ENCODE data around the gene KIF1A. TPM values are rescaled to one million over a fixed set of nuclear protein-coding genes. Genes with fewer than 3 reads are reported as not detected.

Gene KIF1A
- total and polyA plus RNA-seq, 2 of the 13 experiments (the other 11 are each of a cell fraction or from before 2014, with no cell fraction given): 0.01 TPM; not detected in 1

DNA sequence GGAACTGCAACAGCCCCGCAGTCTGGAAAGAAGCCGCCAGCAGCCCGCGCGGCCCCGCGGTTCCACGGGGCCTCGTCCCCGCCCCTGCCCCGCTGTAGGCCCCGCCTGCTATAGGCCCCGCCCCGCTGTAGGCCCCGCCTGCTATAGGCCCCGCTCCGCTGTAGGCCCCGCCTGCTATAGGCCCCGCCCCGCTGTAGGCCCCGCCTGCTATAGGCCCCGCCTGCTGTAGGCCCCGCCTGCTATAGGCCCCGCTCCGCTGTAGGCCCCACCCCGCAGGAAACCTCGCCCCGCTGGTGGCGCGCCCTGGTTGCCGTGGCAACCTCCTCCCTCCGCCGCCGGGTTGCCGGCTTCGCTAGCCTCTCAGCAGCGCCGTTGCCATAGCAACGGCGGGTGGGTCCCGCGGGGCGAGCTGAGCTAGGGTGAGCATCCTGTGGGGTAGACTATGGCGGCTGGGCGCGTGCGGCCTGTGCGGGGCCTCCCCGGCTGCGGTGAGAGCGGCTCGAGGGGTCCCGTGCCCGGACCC, 12.2 kb upstream of the KIF1A start (continued):
- TF ChIP-seq ZMYM4 (CRISPR knock-in tag; IDR thresholded peaks at IDR 0.05) (no peak), MATR3 (CRISPR knock-in tag; IDR thresholded peaks at IDR 0.05) (no peak), ERF (CRISPR knock-in tag; IDR thresholded peaks at IDR 0.05) (no peak), REL (CRISPR knock-in tag; conservative IDR thresholded peaks at IDR 0.05) (no peak), NCOA1 (CRISPR knock-in tag; IDR thresholded peaks at IDR 0.05) (no peak), ZNF530 (CRISPR knock-in tag; IDR thresholded peaks at IDR 0.05; ENCODE audit: low read depth) (no peak), PHF5A (CRISPR knock-in tag; IDR thresholded peaks at IDR 0.05; ENCODE audit: low read depth, unreplicated experiment) (no peak), ZNF225 (CRISPR knock-in tag; IDR thresholded peaks at IDR 0.05) (no peak), RBFOX2 (IDR thresholded peaks at IDR 0.05; ENCODE audit: low read depth, low read length) (no peak), MXI1 (IDR thresholded peaks at IDR 0.05; ENCODE audit: borderline replicate concordance, low read depth, low read length) (peak; percentile 97; the same call in 2 of the 3 replicates), FOXA1 (IDR thresholded peaks at IDR 0.05) (no peak), FOXA1 (CRISPR knock-in tag; IDR thresholded peaks at IDR 0.05) (no peak), ZSCAN20 (CRISPR knock-in tag; IDR thresholded peaks at IDR 0.05; ENCODE audit: borderline replicate concordance) (no peak), ZNF891 (CRISPR knock-in tag; IDR thresholded peaks at IDR 0.05) (no peak), CCDC6 (CRISPR knock-in tag; IDR thresholded peaks at IDR 0.05) (no peak), SP4 (CRISPR knock-in tag; IDR thresholded peaks at IDR 0.05) (peak; percentile 92), U2AF2 (IDR thresholded peaks at IDR 0.05; ENCODE audit: low read depth, low read length) (peak; percentile 99), GABPB1 (CRISPR knock-in tag; IDR thresholded peaks at IDR 0.05) (peak; percentile 68; the same call in 1 of the 2 replicates), ARNTL (CRISPR knock-in tag; IDR thresholded peaks at IDR 0.05) (no peak)
- TF ChIP-seq, protein P1, sequence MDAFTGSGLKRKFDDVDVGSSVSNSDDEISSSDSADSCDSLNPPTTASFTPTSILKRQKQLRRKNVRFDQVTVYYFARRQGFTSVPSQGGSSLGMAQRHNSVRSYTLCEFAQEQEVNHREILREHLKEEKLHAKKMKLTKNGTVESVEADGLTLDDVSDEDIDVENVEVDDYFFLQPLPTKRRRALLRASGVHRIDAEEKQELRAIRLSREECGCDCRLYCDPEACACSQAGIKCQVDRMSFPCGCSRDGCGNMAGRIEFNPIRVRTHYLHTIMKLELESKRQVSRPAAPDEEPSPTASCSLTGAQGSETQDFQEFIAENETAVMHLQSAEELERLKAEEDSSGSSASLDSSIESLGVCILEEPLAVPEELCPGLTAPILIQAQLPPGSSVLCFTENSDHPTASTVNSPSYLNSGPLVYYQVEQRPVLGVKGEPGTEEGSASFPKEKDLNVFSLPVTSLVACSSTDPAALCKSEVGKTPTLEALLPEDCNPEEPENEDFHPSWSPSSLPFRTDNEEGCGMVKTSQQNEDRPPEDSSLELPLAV (CRISPR knock-in tag; conservative IDR thresholded peaks at IDR 0.05; ENCODE audit: low read depth): no peak
- TF ChIP-seq, protein P2, sequence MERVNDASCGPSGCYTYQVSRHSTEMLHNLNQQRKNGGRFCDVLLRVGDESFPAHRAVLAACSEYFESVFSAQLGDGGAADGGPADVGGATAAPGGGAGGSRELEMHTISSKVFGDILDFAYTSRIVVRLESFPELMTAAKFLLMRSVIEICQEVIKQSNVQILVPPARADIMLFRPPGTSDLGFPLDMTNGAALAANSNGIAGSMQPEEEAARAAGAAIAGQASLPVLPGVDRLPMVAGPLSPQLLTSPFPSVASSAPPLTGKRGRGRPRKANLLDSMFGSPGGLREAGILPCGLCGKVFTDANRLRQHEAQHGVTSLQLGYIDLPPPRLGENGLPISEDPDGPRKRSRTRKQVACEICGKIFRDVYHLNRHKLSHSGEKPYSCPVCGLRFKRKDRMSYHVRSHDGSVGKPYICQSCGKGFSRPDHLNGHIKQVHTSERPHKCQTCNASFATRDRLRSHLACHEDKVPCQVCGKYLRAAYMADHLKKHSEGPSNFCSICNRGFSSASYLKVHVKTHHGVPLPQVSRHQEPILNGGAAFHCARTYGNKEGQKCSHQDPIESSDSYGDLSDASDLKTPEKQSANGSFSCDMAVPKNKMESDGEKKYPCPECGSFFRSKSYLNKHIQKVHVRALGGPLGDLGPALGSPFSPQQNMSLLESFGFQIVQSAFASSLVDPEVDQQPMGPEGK (CRISPR knock-in tag; IDR thresholded peaks at IDR 0.05): peak; percentile 58; the same call in 1 of the 2 replicates
- TF ChIP-seq, protein P3, sequence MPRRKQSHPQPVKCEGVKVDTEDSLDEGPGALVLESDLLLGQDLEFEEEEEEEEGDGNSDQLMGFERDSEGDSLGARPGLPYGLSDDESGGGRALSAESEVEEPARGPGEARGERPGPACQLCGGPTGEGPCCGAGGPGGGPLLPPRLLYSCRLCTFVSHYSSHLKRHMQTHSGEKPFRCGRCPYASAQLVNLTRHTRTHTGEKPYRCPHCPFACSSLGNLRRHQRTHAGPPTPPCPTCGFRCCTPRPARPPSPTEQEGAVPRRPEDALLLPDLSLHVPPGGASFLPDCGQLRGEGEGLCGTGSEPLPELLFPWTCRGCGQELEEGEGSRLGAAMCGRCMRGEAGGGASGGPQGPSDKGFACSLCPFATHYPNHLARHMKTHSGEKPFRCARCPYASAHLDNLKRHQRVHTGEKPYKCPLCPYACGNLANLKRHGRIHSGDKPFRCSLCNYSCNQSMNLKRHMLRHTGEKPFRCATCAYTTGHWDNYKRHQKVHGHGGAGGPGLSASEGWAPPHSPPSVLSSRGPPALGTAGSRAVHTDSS (CRISPR knock-in tag; conservative IDR thresholded peaks at IDR 0.05): no peak
- TF ChIP-seq, protein P4, sequence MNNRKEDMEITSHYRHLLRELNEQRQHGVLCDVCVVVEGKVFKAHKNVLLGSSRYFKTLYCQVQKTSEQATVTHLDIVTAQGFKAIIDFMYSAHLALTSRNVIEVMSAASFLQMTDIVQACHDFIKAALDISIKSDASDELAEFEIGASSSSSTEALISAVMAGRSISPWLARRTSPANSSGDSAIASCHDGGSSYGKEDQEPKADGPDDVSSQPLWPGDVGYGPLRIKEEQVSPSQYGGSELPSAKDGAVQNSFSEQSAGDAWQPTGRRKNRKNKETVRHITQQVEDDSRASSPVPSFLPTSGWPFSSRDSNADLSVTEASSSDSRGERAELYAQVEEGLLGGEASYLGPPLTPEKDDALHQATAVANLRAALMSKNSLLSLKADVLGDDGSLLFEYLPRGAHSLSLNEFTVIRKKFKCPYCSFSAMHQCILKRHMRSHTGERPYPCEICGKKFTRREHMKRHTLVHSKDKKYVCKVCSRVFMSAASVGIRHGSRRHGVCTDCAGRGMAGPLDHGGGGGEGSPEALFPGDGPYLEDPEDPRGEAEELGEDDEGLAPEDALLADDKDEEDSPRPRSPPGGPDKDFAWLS (CRISPR knock-in tag; IDR thresholded peaks at IDR 0.05; ENCODE audit: borderline replicate concordance): no peak
- TF ChIP-seq, protein P5, sequence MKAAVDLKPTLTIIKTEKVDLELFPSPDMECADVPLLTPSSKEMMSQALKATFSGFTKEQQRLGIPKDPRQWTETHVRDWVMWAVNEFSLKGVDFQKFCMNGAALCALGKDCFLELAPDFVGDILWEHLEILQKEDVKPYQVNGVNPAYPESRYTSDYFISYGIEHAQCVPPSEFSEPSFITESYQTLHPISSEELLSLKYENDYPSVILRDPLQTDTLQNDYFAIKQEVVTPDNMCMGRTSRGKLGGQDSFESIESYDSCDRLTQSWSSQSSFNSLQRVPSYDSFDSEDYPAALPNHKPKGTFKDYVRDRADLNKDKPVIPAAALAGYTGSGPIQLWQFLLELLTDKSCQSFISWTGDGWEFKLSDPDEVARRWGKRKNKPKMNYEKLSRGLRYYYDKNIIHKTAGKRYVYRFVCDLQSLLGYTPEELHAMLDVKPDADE (CRISPR knock-in tag; IDR thresholded peaks at IDR 0.05): no peak
